GM23338 (cell line): ENCODE data around the gene IGSF5. TPM values are rescaled to one million over a fixed set of nuclear protein-coding genes. Genes with fewer than 3 reads are reported as not detected.

Source experiments
- ATAC-seq: fragments of 200-7000 bp; cut with Tn5 transposase; 3 replicates; pipeline ENCODE4 v1.9.1; 2020
- DNase-seq: peaks from one replicate; pipeline ENCODE4 v3.0.0-alpha.2; 2015; ENCODE audit warnings: low spot score
- H2AFZ ChIP-seq: fragments of 200-600 bp; sonication (generic); 2 replicates; pipeline ENCODE4 v1.8.0; 2016; ENCODE audit warnings: antibody characterized with exemption, mild to moderate bottlenecking, moderate library complexity
- H3F3A ChIP-seq: fragments of 200-600 bp; sonication (generic); replicated peaks from 2 replicates; pipeline ENCODE4 v1.8.0; 2017; ENCODE audit warnings: antibody characterized with exemption, mixed run types, low read depth
- H3K27ac ChIP-seq: fragments of 200-600 bp; sonication (generic); 2 replicates; pipeline ENCODE4 v1.6.1; 2016; ENCODE audit warnings: low read depth
- H3K27me3 ChIP-seq: fragments of 200-600 bp; sonication (generic); 2 replicates; pipeline ENCODE4 v1.8.0; 2016; ENCODE audit warnings: mild to moderate bottlenecking, mixed run types, moderate library complexity; ENCODE audit not compliant: insufficient read depth
- H3K36me3 ChIP-seq: fragments of 200-600 bp; sonication (generic); 2 replicates; pipeline ENCODE4 v1.8.0; 2016; ENCODE audit warnings: mild to moderate bottlenecking; ENCODE audit not compliant: insufficient read depth
- H3K4me1 ChIP-seq: fragments of 200-600 bp; sonication (generic); 2 replicates; pipeline ENCODE4 v1.8.0; 2016; ENCODE audit warnings: mild to moderate bottlenecking, moderate library complexity; ENCODE audit not compliant: insufficient read depth
- H3K4me2 ChIP-seq: fragments of 200-600 bp; sonication (generic); 2 replicates; pipeline ENCODE4 v1.7.1; 2017; ENCODE audit warnings: mixed run types
- H3K4me3 ChIP-seq: fragments of 200-600 bp; sonication (generic); 2 replicates; pipeline ENCODE4 v1.6.1; 2016; ENCODE audit warnings: mixed run types
- H3K79me2 ChIP-seq: fragments of 200-600 bp; sonication (generic); replicated peaks from 2 replicates; pipeline ENCODE4 v1.8.0; 2017; ENCODE audit warnings: mild to moderate bottlenecking; ENCODE audit not compliant: insufficient read depth
- H3K9me2 ChIP-seq: fragments of 200-600 bp; sonication (generic); 2 replicates; pipeline ENCODE4 v1.8.0; 2017; ENCODE audit not compliant: insufficient read depth
- H4K20me1 ChIP-seq: fragments of 200-600 bp; sonication (generic); replicated peaks from 2 replicates; pipeline ENCODE4 v1.8.0; 2017; ENCODE audit warnings: mild to moderate bottlenecking; ENCODE audit not compliant: insufficient read depth
- H3K27ac Mint-ChIP-seq: 2 replicates; pipeline ENCODE4 v1.8.0; 2020; ENCODE audit warnings: inconsistent platforms, mild to moderate bottlenecking, moderate library complexity, mixed read lengths
- H3K27me3 Mint-ChIP-seq: 3 replicates; pipeline ENCODE4 v1.8.0; 2022; ENCODE audit warnings: low read depth, mild to moderate bottlenecking, moderate library complexity, mixed read lengths, inconsistent platforms; ENCODE audit not compliant: insufficient read depth, poor library complexity
- H3K36me3 Mint-ChIP-seq: 3 replicates; pipeline ENCODE4 v1.8.0; 2021; ENCODE audit warnings: low read depth, mild to moderate bottlenecking, inconsistent platforms, moderate library complexity, mixed read lengths
- H3K4me1 Mint-ChIP-seq: 3 replicates; pipeline ENCODE4 v1.8.0; 2020; ENCODE audit warnings: mild to moderate bottlenecking, inconsistent platforms, mixed read lengths
- H3K4me3 Mint-ChIP-seq: 3 replicates; pipeline ENCODE4 v1.8.0; 2021; ENCODE audit warnings: moderate library complexity, mild to moderate bottlenecking, inconsistent platforms, mixed read lengths
- H3K9me3 Mint-ChIP-seq: 3 replicates; pipeline ENCODE4 v1.8.0; 2020; ENCODE audit warnings: moderate library complexity, mild to moderate bottlenecking, inconsistent platforms, mixed read lengths
- CREB1 ChIP-seq: fragments of 250-450 bp; sonication (Bioruptor Pico); IDR thresholded peaks from 2 replicates; pipeline ENCODE4 v1.5.0; 2020; ENCODE audit warnings: low read depth, mild to moderate bottlenecking, moderate library complexity
- CTCF ChIP-seq, 2 experiments: fragments of 200-600 bp in 1 of 2; sonication (generic) in 1 of 2; conservative IDR thresholded peaks; 2 replicates each; pipeline versions ENCODE4 v1.5.1 to v1.6.1; 2016 to 2017; ENCODE audit warnings: antibody characterized with exemption in 2 of 2, low read depth in 2 of 2, mild to moderate bottlenecking in 2 of 2, moderate library complexity in 1 of 2
- EZH2phosphoT487 ChIP-seq: fragments of 200-600 bp; sonication (generic); IDR thresholded peaks from one replicate; pipeline ENCODE4 v1.8.1; 2018; ENCODE audit warnings: antibody characterized with exemption; ENCODE audit not compliant: unreplicated experiment
- JUNB ChIP-seq: IDR thresholded peaks from one replicate; pipeline ENCODE4 v1.6.1; 2016; ENCODE audit warnings: antibody characterized with exemption; ENCODE audit not compliant: unreplicated experiment
- NANOG ChIP-seq: IDR thresholded peaks from 2 replicates; pipeline ENCODE4 v1.6.1; 2016; ENCODE audit warnings: antibody characterized with exemption, borderline replicate concordance
- POLR2AphosphoS5 ChIP-seq: IDR thresholded peaks from 2 replicates; pipeline ENCODE4 v1.6.1; 2016; ENCODE audit warnings: antibody characterized with exemption, low read depth
- REST ChIP-seq: IDR thresholded peaks from one replicate; pipeline ENCODE4 v1.6.1; 2018; ENCODE audit warnings: antibody characterized with exemption; ENCODE audit not compliant: unreplicated experiment
- STAT1 ChIP-seq: IDR thresholded peaks from one replicate; pipeline ENCODE4 v1.6.1; 2016; ENCODE audit warnings: antibody characterized with exemption; ENCODE audit not compliant: unreplicated experiment
- ZNF331 ChIP-seq: fragments of 250-450 bp; sonication (Bioruptor Pico); IDR thresholded peaks from 2 replicates; pipeline ENCODE4 v1.5.0; 2020; ENCODE audit warnings: low read depth, mild to moderate bottlenecking, moderate library complexity
- ZNF462 ChIP-seq: fragments of 250-450 bp; sonication (Bioruptor Pico); IDR thresholded peaks from 2 replicates; pipeline ENCODE4 v1.5.0; 2020; ENCODE audit warnings: mild to moderate bottlenecking, moderate library complexity
- polyA plus RNA-seq: library from polyadenylated mRNA; unstranded; fragments of >200 nt; fragmentation: Nextera tagmentation; extraction: Ambion mirVana; gene quantifications from 2 replicates; pipeline ENCODE4 v1.2.1, GENCODE V29; 2016
- total RNA-seq: library from RNA; depleted of rRNA; stranded (reverse); fragments of >200 nt; shearing (Covaris generic); gene quantifications from 2 replicates; pipeline ENCODE4 v1.2.3, GENCODE V29; 2014

Gene IGSF5
- total and polyA plus RNA-seq, 2 experiments from 2014 or later: 4.4 to 10.1 TPM

GRCh38 chr21:39754811-39755210, 9.8 kb downstream of the IGSF5 start:
- no peaks in the 10 kb centered on the region for H3F3A ChIP-seq
- Mint-ChIP-seq H3K4me3 (no peak overlapping the region), H3K9me3 (peaks cover 3% of the 10 kb centered on the region), H3K4me1 (peaks cover 9% of the 10 kb centered on the region; the same call in 2 of the 3 replicates), H3K27ac (no peak overlapping the region), H3K36me3 (peaks cover 5% of the 10 kb centered on the region), H3K27me3 (peaks cover 6% of the 10 kb centered on the region)
- ATAC-seq: no peak
- no peaks in the 10 kb centered on the region for H3K4me1 ChIP-seq
- H3K27ac ChIP-seq: no peak overlapping the region
- DNase-seq: no peak
- H2AFZ ChIP-seq: no peak overlapping the region
- no peaks in the 10 kb centered on the region for H3K9me2 ChIP-seq
- no peak overlapping the region for H3K4me2 ChIP-seq
- TF ChIP-seq REST (no peak), EZH2phosphoT487 (no peak), NANOG (no peak), CTCF (conservative IDR thresholded peaks at IDR 0.05; ENCODE audit: low read depth in 2 of 2) (no peak), ZNF331 (CRISPR knock-in tag) (no peak), STAT1 (no peak), POLR2AphosphoS5 (no peak), JUNB (no peak), ZNF462 (no peak), CREB1 (CRISPR knock-in tag) (no peak)
- H3K36me3 ChIP-seq: no peaks in the 10 kb centered on the region
- no peaks in the 10 kb centered on the region for H4K20me1 ChIP-seq
- no peaks in the 10 kb centered on the region for H3K79me2 ChIP-seq
- no peaks in the 10 kb centered on the region for H3K27me3 ChIP-seq
- H3K4me3 ChIP-seq: no peak overlapping the region
